ENCODE measurements around the gene UBXN7.
"Not testable (repeated sequence)": the region's sequence is repeated elsewhere in the genome, so short reads cannot be mapped to it uniquely, and the experiment has no call there.

Gene UBXN7

GRCh38 chr3:196378146-196378841, 53.9 kb downstream of the UBXN7 start:
- no peak for TF ChIP-seq CTCF (IDR thresholded peaks at IDR 0.05; ENCODE audit: control insufficient read depth, insufficient read depth, low read depth, low read length, missing control alignments)
- no peak overlapping the region for H3K4me3 ChIP-seq (ENCODE audit: control insufficient read depth, low read depth, low read length)
- DNase-seq (ENCODE audit: low read depth), result no peak

GRCh38 chr3:196377321-196377720, 54.9 kb downstream of the UBXN7 start:
- TF ChIP-seq CTCF (IDR thresholded peaks at IDR 0.05; ENCODE audit: control insufficient read depth, insufficient read depth, low read depth, low read length, missing control alignments), result no peak
- no peak overlapping the region for H3K4me3 ChIP-seq (ENCODE audit: control insufficient read depth, low read depth, low read length)
- no peak for DNase-seq (ENCODE audit: low read depth)

GRCh38 chr3:196365736-196366135, 66.5 kb downstream of the UBXN7 start:
- no peak for TF ChIP-seq CTCF (IDR thresholded peaks at IDR 0.05; ENCODE audit: control insufficient read depth, insufficient read depth, low read depth, low read length, missing control alignments)
- DNase-seq (ENCODE audit: low read depth), result no peak
- H3K4me3 ChIP-seq (ENCODE audit: control insufficient read depth, low read depth, low read length), result no peak overlapping the region

- no peak overlapping the region for H3K4me3 ChIP-seq (ENCODE audit: control insufficient read depth, low read depth, low read length)
- no peak for TF ChIP-seq CTCF (IDR thresholded peaks at IDR 0.05; ENCODE audit: control insufficient read depth, insufficient read depth, low read depth, low read length, missing control alignments)
These were observed 71.6 kb downstream of the UBXN7 start for GRCh38 chr3:196360586-196360985.

GRCh38 chr3:196358540-196358939, 73.7 kb downstream of the UBXN7 start:
- H3K4me3 ChIP-seq (ENCODE audit: control insufficient read depth, low read depth, low read length); DNase-seq (ENCODE audit: low read depth): not testable (repeated sequence)

More at GRCh38 chr3:196360586-196360985, 71.6 kb downstream of the UBXN7 start:
- DNase-seq (ENCODE audit: low read depth), result no peak

GRCh38 chr3:196357905-196358304, 74.3 kb downstream of the UBXN7 start:
- no peak for DNase-seq (ENCODE audit: low read depth)
- no peak overlapping the region for H3K4me3 ChIP-seq (ENCODE audit: control insufficient read depth, low read depth, low read length)
- TF ChIP-seq CTCF (IDR thresholded peaks at IDR 0.05; ENCODE audit: control insufficient read depth, insufficient read depth, low read depth, low read length, missing control alignments), result no peak

GRCh38 chr3:196356556-196356955, 75.7 kb downstream of the UBXN7 start:
- H3K4me3 ChIP-seq (ENCODE audit: control insufficient read depth, low read depth, low read length), result no peak overlapping the region
- no peak for TF ChIP-seq CTCF (IDR thresholded peaks at IDR 0.05; ENCODE audit: control insufficient read depth, insufficient read depth, low read depth, low read length, missing control alignments)
- DNase-seq (ENCODE audit: low read depth), result no peak

Data from AG09309 (cell line).